Keratinocyte (primary cell): ENCODE results near the gene RMDN3. TPM values are rescaled to one million over a fixed set of nuclear protein-coding genes. Genes with fewer than 3 reads are reported as not detected.

Experiments
- DNase-seq: peaks from one replicate; pipeline ENCODE4 v3.0.0-alpha.2; 2011; ENCODE audit warnings: low read depth, missing footprints, low spot score
- FAIRE-seq: peaks from 2 replicates; lab custom pipeline; 2011; peaks lifted over from hg19 to GRCh38; lab: Jason Lieb, UNC
- H2AFZ ChIP-seq: 2 replicates; pipeline ENCODE4 v1.6.0; 2012; ENCODE audit warnings: low read length, control low read depth, inconsistent platforms; ENCODE audit not compliant: control insufficient read depth
- H3K27ac ChIP-seq: 2 replicates; pipeline ENCODE4 v1.5.1; 2011; ENCODE audit warnings: low read length; ENCODE audit not compliant: control insufficient read depth, insufficient read depth
- H3K27me3 ChIP-seq: 3 replicates; pipeline ENCODE4 v1.6.0; 2011; ENCODE audit warnings: low read length; ENCODE audit not compliant: control insufficient read depth, insufficient read depth; ENCODE audit errors: extremely low read depth
- H3K36me3 ChIP-seq, 2 experiments: 2 replicates in 1 of 2; 3 replicates in 1 of 2; pipeline ENCODE4 v1.5.1; 2011; ENCODE audit warnings: low read length in 2 of 2, mild to moderate bottlenecking in 1 of 2; ENCODE audit not compliant: control insufficient read depth in 2 of 2, insufficient read depth in 2 of 2; ENCODE audit errors: extremely low read depth in 1 of 2
- H3K4me1 ChIP-seq: 3 replicates; pipeline ENCODE4 v1.5.1; 2011; ENCODE audit warnings: low read length; ENCODE audit not compliant: control insufficient read depth, insufficient read depth; ENCODE audit errors: extremely low read depth
- H3K4me2 ChIP-seq: 3 replicates; pipeline ENCODE4 v1.6.0; 2011; ENCODE audit warnings: low read depth, low read length; ENCODE audit not compliant: control insufficient read depth, insufficient read depth; ENCODE audit errors: extremely low read depth
- H3K4me3 ChIP-seq, 3 experiments: fragments of 200-600 bp in 1 of 3; sonication (generic) in 1 of 3; 2 replicates in 2 of 3; 3 replicates in 1 of 3; pipeline ENCODE4 v1.5.1; 2011 to 2016; ENCODE audit warnings: low read length in 3 of 3, mild to moderate bottlenecking in 3 of 3, control low read depth in 2 of 3, inconsistent platforms in 1 of 3, low read depth in 1 of 3, mixed read lengths in 1 of 3, mixed run types in 1 of 3, moderate library complexity in 1 of 3; ENCODE audit not compliant: control insufficient read depth in 2 of 3, insufficient read depth in 2 of 3; ENCODE audit errors: extremely low read depth in 1 of 3
- H3K79me2 ChIP-seq: 2 replicates; pipeline ENCODE4 v1.6.0; 2012; ENCODE audit warnings: low read length; ENCODE audit not compliant: control insufficient read depth, insufficient read depth
- H3K9ac ChIP-seq: 3 replicates; pipeline ENCODE4 v1.6.0; 2011; ENCODE audit warnings: low read length; ENCODE audit not compliant: control insufficient read depth, insufficient read depth; ENCODE audit errors: extremely low read depth
- H3K9me1 ChIP-seq: 3 replicates; pipeline ENCODE4 v1.6.0; 2011; ENCODE audit warnings: low read length; ENCODE audit not compliant: control insufficient read depth, insufficient read depth; ENCODE audit errors: extremely low read depth
- H3K9me3 ChIP-seq: 2 replicates; pipeline ENCODE4 v1.5.1; 2012; ENCODE audit warnings: low read depth, low read length; ENCODE audit not compliant: control insufficient read depth
- H4K20me1 ChIP-seq: 3 replicates; pipeline ENCODE4 v1.6.0; 2011; ENCODE audit warnings: low read length; ENCODE audit not compliant: control insufficient read depth, insufficient read depth; ENCODE audit errors: extremely low read depth
- CTCF ChIP-seq, 3 experiments: IDR thresholded peaks in 1 of 3; conservative IDR thresholded peaks in 1 of 3; optimal IDR thresholded peaks in 1 of 3; 2 replicates in 2 of 3; 3 replicates in 1 of 3; pipeline versions ENCODE3 to v1.5.1; 2011; ENCODE audit warnings: low read length in 3 of 3, mild to moderate bottlenecking in 3 of 3, moderate library complexity in 2 of 3, control low read depth in 1 of 3, inconsistent platforms in 1 of 3; ENCODE audit not compliant: insufficient read depth in 2 of 3; ENCODE audit errors: extremely low read depth in 1 of 3
- EZH2 ChIP-seq: IDR thresholded peaks from one replicate; pipeline ENCODE4 v1.6.1; 2012; ENCODE audit warnings: inconsistent platforms, mild to moderate bottlenecking, low read length, moderate library complexity
- dilution Hi-C: fragments of 300-500 bp; cut with MboI; formaldehyde crosslinking; loops from one replicate; pipeline ENCODE4 v1.7.0; 2020; ENCODE audit warnings: low sequenced_read_pairs; ENCODE audit not compliant: extremely low pct_ligation_motif_present
- polyA plus RNA-seq, 5 experiments: library from polyadenylated mRNA; depleted of rRNA in 3 of 5; stranded (reverse) in 3 of 5; stranded (forward) in 1 of 5; unstranded in 1 of 5; fragments of >200 nt; gene quantifications; 1 replicate in 1 of 5; 2 replicates in 3 of 5; 3 replicates in 1 of 5; pipeline versions ENCODE4 v1.2.1 to v1.2.3, GENCODE V29; 2011 to 2012; ENCODE audit warnings: missing spikeins in 2 of 5, low read depth in 1 of 5, low replicate concordance in 1 of 5

RMDN3 gene
- polyA plus RNA-seq, 1 donor (not counting 4 experiments of a cell fraction or from before 2014, with no cell fraction given), result 23.0 TPM

- Histone ChIP-seq H4K20me1 (peaks cover 4% of the 10 kb centered on the region), H3K79me2 (peaks cover 16% of the 10 kb centered on the region), H3K4me1 (peaks cover 40% of the 10 kb centered on the region), H3K27ac (no peak overlapping the region), H3K9me1 (peaks cover 2% of the 10 kb centered on the region), H3K9me3 (no peaks in the 10 kb centered on the region), H3K4me3 (no peak overlapping the region), H3K9ac (no peak overlapping the region), H3K4me2 (no peak overlapping the region), H3K27me3 (no peaks in the 10 kb centered on the region), H3K36me3 (peaks cover 0 to 3% of the 10 kb centered on the region in 2 experiments), H2AFZ (no peak overlapping the region)
- TF ChIP-seq EZH2 (no peak), CTCF (optimal IDR thresholded peaks at IDR 0.05 in 1 of 3, IDR thresholded peaks at IDR 0.05 in 1 of 3, conservative IDR thresholded peaks at IDR 0.05 in 1 of 3; ENCODE audit: extremely low read depth in 1 of 3, insufficient read depth in 2 of 3, low read length in 3 of 3) (peak in 1 of 3 experiments; percentile 20)
- dilution Hi-C loops, result loop anchor here (10.0 kb wide), 1 partner anchor 100 kb away; no protein-coding TSS in a partner anchor
- DNase-seq (no peak), FAIRE-seq (no peak)
These were observed 30.1 kb upstream of the RMDN3 start for GRCh38 chr15:40785164-40785563.

- FAIRE-seq (peak; percentile 57), DNase-seq (no peak)
- peak; percentile 82 to 97 (median 93) for TF ChIP-seq CTCF (optimal IDR thresholded peaks at IDR 0.05 in 1 of 3, IDR thresholded peaks at IDR 0.05 in 1 of 3, conservative IDR thresholded peaks at IDR 0.05 in 1 of 3; ENCODE audit: extremely low read depth in 1 of 3, insufficient read depth in 2 of 3, low read length in 3 of 3)
- TF ChIP-seq EZH2, result no peak
- Histone ChIP-seq H3K4me2 (no peak overlapping the region), H3K79me2 (peaks cover 8% of the 10 kb centered on the region), H4K20me1 (peaks cover 4% of the 10 kb centered on the region), H3K27me3 (no peaks in the 10 kb centered on the region), H3K9ac (no peak overlapping the region), H2AFZ (no peak overlapping the region), H3K4me3 (no peak overlapping the region), H3K4me1 (peaks cover 25% of the 10 kb centered on the region), H3K9me1 (no peaks in the 10 kb centered on the region), H3K27ac (no peak overlapping the region), H3K9me3 (no peaks in the 10 kb centered on the region), H3K36me3 (peaks cover 6 to 14% of the 10 kb centered on the region in 2 experiments)
- dilution Hi-C loops, result loop anchor here (10.0 kb wide), 1 partner anchor 102 kb away; no protein-coding TSS in a partner anchor
These were observed 27.7 kb upstream of the RMDN3 start for GRCh38 chr15:40782609-40783227.
